Hematopoietic multipotent progenitor cell treated with erythropoietin and hydrocortisone succinate and interleukin-3 and kit ligand, for 4 days (in vitro differentiated cells): ENCODE measurements around the gene RASD1.
A peak's percentile ranks its signal among the peaks of the same experiment; 100 is the strongest.

Source experiments
- DNase-seq: peaks from one replicate; pipeline ENCODE4 v3.0.0-alpha.2; 2015

RASD1 gene, protein sequence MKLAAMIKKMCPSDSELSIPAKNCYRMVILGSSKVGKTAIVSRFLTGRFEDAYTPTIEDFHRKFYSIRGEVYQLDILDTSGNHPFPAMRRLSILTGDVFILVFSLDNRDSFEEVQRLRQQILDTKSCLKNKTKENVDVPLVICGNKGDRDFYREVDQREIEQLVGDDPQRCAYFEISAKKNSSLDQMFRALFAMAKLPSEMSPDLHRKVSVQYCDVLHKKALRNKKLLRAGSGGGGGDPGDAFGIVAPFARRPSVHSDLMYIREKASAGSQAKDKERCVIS

DNA sequence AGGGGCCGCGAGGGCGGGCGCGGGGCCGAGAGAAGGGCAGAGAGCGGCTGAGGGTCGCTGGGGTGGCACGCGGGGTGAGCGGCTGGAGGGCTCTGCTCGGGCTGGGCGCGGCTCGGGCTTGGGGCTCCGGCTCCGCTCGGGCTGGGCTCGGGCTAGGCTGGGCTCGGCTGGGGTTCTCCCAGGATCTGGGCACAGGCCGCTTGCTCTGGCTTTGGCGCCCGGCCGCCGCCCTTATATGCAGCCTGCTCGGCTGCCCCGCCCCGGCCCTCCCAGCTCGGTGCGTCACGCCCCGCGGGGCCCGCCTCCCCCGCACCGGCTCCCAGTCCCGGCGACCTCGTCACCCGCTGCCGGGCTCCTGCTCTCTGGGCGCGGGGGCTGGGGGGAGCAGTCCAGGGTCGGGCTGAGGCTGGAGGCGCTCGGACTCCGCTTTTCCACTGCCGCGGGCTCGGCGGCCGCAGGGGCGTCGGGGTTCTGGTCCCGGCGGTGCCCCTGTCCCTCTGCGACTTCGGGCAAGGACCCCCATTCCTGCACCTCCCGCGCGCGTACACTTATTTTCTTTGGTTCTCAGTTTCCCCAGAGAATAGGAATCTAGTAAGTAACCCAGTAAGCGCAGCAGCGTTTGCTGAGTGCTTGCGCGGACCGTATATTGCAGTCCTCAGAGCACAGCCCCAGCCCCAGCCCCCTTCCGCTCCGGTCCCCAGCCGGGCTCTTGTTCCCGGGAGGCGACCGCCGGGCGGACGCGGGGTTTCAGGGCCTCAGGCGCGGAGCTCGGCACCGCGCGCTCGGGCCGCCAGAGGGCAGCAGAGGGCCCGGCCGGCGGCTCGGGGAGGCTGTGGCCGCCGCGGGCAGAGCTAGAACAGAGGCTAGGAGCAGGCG lies at the start of gene RASD1:
TSS of gene RASD1 (minus strand) at position 207 of the 876 bp plus-strand sequence. CDS start 214 bp downstream, outside the sequence.
- peak; percentile 90 for DNase-seq

- DNase-seq = no peak
Observed at GRCh38 chr17:17545984-17546383, 49.8 kb upstream of the RASD1 start.

- DNase-seq = no peak
Observed at GRCh38 chr17:17545031-17545820, 49.0 kb upstream of the RASD1 start.

DNA sequence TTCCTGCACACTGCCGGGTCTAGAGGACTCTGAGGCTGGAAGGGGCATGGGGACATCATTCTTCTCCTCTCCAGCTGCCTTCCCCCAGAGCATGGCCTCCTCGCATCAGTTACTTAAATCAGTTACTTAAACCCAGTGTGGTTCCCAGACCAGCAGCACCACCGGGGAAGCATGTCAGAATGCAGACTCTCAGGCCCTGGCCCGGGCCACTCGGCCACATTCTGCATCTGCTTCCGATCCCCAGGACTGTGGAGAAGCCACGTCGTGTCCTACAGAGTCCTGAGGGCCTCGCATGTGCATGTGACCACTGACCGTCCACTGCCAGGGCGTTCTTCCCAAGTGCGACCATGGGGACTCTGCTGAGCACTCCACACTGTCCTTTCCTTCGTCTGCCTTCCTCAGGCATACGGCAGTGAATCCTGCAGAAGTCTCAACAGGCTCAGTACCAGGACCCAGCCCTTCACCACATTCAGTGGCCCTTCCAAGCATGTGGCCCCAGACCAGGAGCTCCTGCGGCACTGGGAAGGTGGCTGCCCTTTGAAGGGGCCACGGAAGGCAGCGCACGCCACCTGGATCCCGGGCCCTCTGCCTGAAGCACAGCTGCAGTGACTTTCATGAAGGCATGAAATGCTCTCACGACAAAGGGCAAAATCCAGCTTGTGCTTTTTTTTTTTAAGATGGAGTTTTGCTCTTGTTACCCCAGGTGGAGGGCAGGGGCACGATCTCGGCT lies 46.9 kb upstream of the RASD1 start:
- no peak for DNase-seq

- no peak for DNase-seq
Observed at GRCh38 chr17:17541640-17542001, 45.4 kb upstream of the RASD1 start.

DNA sequence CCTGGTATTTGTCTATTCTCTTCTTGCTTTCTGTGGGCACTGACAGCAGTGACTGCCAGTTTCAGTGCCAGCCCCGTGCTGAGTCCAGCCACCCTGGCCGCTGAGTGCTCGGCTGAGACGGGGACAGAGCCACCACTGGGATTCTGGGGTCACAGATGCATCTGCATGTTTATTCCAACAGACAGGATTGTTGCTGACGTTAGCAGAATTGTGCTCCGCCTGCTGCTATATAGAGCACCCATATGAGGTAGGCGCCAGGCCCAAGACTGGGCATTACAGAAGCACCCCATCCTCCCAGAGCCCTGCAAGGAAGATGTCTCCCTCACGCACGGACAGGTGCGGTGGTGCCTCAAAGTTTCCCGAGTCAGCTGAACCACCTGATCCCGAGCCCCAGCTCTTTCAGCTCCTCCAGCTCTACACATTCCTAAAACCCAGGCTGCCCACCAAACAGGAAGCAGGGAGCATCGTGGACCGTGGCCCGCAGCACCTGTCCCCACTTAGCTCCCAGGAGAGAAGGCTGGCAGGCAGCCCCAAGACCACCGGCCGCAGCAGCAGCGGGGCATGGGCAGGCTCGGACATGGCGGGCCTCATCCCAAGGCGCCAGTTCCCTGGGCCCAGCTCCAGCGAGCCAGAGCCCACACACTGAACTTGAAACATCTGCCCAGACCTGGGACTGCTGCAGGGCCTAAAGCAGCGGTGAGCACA lies 44.9 kb upstream of the RASD1 start:
- no peak for DNase-seq

DNA sequence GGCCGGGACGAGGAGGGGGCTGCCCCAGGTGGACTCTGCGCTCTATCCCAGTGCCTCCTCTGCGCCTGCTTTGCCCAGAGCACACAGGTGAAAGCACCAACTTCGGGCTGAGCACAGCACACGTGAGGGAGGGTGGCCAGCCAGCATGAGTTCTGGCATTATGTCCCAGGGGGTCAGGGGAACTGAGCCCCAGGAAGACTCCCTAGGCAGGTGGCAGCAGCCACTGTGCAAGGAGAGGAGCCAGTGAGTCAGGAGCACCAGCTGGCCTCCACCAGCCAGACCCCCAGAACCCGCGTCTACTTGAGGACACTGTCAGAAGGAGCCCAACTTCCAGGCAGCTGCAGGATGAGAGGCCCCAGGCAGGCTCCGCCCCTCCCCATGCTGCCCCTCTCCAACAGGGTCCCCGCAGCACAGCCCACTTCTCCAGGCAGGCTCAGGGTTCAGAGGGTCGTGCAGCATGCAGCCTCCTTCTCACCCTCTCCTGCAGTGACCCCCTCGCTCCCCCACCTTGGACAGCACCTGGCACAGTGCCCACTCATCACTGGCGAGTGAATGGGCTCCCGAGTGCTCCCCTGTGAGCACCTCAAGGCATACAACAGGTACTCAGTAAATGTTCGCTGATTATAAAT lies 44.2 kb upstream of the RASD1 start:
- no peak for DNase-seq

DNA sequence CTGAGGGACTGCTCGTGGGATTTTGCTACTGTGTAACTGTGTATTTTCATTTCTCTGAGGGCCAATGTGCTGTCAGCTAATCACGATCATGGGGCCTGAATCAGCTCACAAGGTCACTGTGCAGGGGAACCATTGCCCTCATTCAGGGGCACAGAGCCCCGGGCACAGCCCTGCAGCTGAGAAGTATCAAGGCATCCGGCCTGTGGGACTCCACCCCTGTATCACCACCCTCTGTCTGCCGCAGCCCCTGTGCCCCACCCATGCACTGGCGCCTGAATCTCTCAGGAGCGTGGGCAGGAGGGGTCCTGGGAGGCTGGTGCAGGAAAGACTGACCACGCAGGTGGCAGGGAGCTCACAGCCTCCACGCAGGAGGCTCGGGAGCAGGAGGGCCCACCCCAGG lies 43.4 kb upstream of the RASD1 start:
- DNase-seq = peak; percentile 24

- peak; percentile 41 for DNase-seq
Observed at GRCh38 chr17:17538417-17539391, 42.5 kb upstream of the RASD1 start.

- no peak for DNase-seq
Observed at GRCh38 chr17:17537311-17538099, 41.3 kb upstream of the RASD1 start.

DNA sequence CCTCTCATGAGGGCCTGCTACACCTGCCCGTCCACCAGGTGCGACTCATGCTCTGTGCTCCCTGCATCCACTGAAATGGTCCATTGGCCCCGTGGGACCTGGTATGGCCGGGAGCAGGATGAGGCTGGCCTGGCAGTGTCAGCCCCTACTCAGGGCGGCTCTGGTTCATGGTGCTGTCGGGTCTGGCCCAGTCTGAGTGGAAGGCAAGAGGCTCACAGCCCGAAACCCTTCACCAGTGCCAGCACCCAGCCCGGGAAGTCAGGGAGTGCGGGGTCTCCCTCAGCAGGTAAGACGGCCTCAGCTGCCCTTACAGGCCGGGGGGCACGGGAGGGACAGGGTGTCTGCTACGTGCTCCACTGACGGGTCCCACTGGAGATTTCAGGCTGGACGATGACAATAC lies 40.5 kb upstream of the RASD1 start:
- DNase-seq = no peak

GRCh38 chr17:17535957-17536356 lies 39.8 kb upstream of the RASD1 start:
- no peak for DNase-seq

DNA sequence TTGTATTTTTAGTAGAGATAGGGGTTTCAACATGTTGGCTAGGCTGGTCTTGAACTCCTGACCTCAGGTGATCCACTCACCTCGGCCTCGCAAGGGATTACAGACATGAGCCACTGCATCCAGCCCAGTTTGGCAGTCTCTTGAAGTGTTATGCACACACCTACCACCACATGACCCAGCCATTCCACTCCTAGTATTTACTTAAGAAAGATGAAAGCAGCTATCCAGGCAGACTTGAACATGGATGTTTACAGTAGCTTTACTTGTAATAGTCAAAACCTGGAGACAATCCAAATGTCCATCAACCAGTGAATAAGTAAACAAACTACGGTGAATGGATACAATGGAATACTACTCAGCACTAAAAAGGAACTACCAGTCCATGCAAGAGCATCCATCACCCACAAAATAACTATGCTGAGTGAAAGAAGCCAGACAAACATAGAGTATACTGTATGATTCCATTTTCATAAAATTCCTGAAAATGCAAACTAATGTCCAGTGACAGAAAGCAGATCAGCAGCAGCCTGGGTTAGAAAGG lies 37.8 kb upstream of the RASD1 start:
- no peak for DNase-seq

DNA sequence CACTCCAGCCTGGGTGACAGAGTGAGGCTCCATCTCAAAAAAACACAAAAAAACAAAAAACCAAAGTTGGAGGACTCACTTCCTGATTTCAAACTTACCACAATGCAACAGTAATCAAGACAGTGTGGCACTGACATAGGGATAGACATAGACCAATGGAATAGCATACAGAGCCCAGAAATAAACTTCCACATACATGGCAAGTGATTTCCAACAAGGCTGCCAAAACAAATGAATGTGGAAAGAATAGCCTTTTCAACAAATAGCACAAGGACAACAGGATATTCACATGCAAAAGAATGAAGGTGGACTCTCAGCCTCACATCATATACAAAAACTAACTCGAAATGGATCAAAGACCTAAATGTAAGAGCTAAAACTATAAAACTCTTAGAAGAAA lies 36.8 kb upstream of the RASD1 start:
- DNase-seq = no peak

GRCh38 chr17:17531156-17531555 lies 35.0 kb upstream of the RASD1 start:
- DNase-seq = no peak

- DNase-seq = no peak
Observed at GRCh38 chr17:17528696-17529652, 32.8 kb upstream of the RASD1 start.

GRCh38 chr17:17527956-17528500 lies 31.8 kb upstream of the RASD1 start:
- DNase-seq = no peak

- DNase-seq = no peak
Observed at GRCh38 chr17:17527534-17527933, 31.3 kb upstream of the RASD1 start.
